T follicular helper cell (primary cell): Measurements from ENCODE around the gene POU2F2.
"Not testable (repeated sequence)": the region's sequence is repeated elsewhere in the genome, so short reads cannot be mapped to it uniquely, and the experiment has no call there.

Experiments used
- DNase-seq: peaks from one replicate; pipeline ENCODE4 v3.0.0-alpha.2; 2020; ENCODE audit warnings: low read depth

The POU2F2 gene

GRCh38 chr19:42100241-42100640, 32.0 kb downstream of the POU2F2 start:
- DNase-seq, result not testable (repeated sequence)

DNA sequence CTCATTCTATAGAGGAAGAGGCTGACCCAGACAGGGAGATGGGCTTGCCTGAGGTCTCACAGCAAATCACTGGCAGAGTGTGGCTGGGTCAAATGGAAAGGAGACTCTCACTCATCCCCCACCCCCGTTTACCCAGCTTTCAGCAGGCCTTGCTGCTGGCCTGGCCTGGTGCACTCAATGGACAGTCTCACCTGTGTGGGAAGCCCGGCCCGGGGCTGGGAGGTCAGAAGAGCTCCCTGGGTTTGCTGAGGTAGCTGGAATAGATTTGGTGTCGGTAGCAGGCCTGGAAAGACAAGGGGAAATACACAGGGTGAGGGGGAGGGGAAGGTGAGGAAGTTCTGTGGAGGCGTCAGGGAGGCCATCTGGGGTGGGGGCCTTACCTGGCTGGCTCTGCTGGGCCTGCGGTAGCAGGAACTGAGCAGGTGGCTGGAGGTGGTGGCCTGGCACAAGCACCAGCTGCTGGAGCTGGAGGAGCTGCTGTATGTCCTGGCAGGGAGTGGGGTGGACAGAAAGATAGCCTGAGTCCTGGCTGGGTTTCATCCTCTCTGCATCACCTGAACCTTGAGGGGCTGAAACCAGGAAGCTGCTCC, 32.8 kb downstream of the POU2F2 start:
- no peak for DNase-seq

GRCh38 chr19:42098781-42099180, 33.5 kb downstream of the POU2F2 start:
- DNase-seq, result no peak

GRCh38 chr19:42097461-42097860, 34.8 kb downstream of the POU2F2 start:
- DNase-seq, result no peak

DNA sequence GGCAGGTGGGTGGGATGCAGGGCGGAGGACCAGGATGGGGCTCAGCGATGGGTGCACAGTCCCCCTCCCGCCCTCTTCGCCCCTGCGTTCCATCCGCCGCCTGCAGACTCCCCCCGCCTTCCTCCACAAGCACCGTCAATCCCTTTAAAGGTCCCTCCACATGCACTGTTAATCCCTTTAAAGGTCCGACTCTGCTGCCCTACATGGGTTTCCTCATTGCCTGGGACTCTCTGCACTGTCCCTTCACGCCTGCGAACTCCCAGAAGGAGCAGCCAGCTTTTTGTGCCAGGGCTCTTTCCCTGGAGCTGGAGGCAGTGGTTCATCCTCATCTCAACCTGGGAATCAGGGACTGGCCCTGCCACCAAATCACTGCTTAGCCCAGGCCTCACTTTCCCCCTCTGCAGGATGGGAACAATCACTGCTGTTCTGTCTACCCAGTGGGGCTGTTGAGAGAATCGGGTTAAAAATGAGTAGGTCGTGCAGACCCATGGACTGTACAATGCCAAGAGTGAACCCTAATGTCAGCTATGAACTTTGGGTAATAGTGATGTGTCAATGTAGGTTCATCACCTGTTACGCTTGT, 35.9 kb downstream of the POU2F2 start:
- DNase-seq, result no peak

DNA sequence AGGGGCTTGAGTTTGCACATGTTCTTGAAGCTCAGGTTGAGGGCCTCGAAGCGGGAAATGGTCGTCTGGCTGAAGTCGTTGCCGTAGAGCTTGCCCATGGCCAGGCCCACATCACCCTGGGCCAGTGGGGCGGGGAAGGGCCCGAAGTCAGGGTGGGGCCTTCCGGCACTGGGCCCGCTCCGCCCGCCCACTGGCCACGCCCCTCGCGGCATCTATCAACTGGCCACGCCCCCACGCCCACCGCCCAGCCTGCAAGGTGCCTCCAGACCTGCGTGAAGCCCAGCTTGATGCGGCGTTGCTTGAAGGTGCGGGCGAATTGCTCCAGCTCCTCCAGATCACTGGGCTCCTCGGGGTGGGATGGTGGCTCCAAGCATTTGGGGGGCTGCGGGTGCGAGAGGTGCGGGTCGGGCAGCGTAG, 36.4 kb downstream of the POU2F2 start:
- no peak for DNase-seq

DNA sequence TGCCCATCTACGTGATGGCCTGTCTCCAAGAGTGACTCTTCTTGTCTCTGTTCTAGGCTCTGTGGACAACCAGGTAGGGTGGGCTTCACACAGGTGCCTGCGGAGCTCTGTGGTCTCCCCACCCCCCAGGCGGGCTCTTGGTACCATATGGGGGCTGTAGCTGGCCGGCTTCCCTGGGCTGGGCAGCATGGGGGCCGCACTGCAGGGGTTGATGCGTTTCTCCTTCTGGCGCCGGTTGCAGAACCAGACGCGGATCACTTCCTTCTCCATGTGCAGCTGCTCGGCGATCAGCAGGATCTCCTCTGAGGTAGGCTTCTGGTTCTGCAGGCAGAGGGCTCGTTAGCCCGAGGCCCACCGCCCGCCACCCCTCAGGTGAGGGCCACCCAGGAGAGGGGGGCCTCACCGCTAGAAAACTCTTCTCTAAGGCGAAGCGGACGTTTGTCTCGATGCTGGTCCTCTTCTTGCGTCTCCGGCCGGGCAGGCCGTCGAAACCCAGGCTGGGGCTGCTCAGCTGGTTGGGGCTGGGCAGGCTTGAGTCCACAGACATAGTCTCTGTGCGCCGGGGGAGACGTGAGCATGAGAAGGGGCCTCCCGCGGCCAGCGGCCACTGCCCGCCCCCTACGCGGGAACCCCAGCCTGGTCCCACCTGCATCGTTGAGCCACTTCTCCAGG, 37.0 kb downstream of the POU2F2 start:
- DNase-seq, result no peak

DNA sequence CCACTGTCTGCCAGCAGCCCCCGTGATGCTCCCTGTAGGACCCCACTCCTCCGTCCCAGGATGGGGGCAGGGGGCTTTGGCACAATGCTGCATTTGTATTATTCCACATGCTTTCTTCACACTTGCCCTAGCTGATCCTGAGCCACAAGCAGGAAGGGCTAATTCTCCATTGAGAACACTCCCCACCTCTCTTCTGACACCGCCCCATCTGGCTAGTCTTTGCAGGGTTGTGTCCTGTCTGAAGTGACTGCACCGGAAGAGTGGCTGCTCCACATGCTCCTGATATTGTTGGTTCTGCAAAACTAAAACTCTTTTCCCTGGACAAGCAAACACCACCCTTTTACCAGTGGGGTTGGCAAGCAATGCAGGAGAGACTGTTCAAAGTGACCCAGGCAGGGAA, 38.3 kb downstream of the POU2F2 start:
- no peak for DNase-seq

DNA sequence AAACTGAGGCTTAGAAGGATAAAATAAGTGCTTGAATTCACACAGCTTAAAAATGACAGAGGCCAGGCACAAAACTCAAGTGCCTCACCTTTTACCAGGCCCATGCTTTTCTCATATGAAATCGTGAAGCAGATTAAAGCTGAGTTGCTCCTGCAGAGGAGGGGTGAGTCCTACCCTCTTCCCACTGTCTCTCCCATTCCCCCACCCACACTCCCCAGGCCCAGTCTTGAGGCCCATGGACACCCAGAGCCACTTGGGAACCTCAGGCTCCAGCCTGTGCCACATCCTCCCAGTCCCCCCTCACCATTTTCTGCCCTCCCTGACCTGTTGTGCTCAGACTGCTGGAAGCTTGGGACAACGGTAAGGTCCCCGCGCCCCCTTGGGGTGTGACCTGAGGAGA, 38.7 kb downstream of the POU2F2 start:
- DNase-seq, result no peak

DNA sequence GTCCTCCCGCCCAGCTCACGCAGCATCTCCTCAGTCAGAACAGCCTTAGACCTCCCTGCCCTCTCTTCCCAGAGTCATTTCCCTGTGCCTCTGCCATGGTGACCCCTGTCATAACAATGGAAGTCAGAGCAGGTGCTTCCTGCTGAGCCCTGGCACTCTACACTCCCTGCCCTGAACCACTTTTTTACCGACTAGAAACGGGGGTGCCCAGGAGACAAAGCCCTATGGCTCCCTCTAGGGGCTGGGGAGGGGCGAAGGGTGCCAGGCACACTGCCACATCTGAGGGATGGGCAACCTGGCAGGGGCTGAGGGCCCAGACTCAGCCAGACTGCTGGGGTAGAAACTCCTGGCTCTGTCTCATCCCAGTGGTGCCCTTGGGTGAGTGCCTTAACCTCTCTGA, 39.9 kb downstream of the POU2F2 start:
- DNase-seq, result peak; percentile 18

DNA sequence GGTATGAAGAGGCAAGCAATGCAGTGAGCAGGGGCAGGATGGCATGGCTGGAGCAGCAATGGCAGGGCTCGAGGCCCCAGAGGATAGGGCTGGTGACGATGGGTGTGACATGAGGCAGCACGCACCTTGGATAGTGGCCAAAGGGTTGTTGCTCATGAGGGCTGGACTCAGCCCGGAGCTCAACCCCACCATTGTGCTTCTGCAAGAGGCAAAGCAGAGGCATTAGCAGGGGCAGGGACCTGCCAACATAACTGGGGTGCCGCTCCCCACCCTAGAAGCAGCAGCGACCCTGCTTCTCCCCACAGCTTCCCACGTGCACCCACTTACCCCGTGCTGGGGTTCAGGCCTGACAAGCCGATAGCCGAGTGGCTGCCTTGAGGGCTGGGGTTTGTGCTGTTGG, 40.5 kb downstream of the POU2F2 start:
- DNase-seq, result no peak

DNA sequence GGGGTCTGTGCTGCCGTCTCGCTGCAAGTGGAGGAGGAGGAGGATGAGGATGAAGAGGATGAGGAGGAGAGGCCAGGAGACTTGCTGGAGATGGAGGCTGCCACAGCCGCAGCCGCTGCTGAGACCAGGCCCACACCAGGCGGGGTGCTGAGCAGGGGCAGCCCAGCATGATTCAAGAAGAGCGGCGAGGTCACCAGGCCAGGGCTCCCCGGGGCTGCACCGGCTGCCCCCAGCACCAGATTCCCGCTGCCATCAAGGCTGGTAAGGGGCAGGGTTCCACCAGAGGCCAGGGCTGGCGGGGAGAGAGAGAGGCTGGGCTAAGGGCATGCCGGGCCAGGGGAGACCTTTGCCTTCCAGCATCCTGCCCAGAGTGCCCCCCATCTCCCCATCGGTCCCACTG, 40.9 kb downstream of the POU2F2 start:
- no peak for DNase-seq

GRCh38 chr19:42090672-42091071, 41.6 kb downstream of the POU2F2 start:
- DNase-seq, result no peak

- no peak for DNase-seq
Measured at GRCh38 chr19:42089772-42090171, 42.5 kb downstream of the POU2F2 start.

GRCh38 chr19:42089191-42089750, 43.0 kb downstream of the POU2F2 start:
- no peak for DNase-seq

- no peak for DNase-seq
Measured at GRCh38 chr19:42088471-42089190, 43.6 kb downstream of the POU2F2 start.

DNA sequence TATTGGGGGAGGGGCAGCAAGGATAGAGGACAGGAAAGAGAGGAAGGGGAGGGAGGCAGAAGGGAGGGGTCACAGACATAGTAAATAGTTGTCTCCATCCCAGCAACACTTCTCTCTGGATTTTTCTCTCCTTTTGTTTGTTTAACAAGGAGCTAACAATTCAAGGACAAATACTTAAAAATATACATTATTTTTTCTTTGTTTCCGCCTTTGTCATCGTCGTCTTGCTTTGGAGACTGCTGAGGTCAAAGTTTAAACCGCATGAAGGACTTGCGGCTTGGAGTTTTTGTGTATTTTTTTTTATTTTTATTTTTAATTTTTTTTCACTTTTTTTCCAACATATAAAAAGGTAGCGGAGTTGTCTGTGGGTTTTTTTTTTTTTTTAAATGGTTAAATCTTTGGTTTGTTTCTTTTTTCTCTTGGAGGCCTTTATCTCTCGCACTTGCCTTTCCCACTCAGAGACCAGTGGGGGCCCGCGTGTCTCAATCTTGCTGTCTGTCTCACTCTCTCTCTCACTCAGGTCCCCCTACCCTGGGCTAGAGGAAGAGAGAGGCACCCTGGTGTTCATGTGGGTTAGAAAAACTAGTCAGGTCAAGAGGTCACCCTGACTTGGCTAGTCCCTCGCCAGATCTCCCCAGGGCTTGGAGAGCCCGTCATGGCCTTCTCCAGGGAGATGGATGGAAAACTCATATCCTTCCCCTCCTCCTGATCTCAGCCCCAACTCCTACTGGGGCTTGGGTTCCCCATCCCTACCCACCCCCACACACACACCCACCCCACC, 45.3 kb downstream of the POU2F2 start:
- no peak for DNase-seq

DNA sequence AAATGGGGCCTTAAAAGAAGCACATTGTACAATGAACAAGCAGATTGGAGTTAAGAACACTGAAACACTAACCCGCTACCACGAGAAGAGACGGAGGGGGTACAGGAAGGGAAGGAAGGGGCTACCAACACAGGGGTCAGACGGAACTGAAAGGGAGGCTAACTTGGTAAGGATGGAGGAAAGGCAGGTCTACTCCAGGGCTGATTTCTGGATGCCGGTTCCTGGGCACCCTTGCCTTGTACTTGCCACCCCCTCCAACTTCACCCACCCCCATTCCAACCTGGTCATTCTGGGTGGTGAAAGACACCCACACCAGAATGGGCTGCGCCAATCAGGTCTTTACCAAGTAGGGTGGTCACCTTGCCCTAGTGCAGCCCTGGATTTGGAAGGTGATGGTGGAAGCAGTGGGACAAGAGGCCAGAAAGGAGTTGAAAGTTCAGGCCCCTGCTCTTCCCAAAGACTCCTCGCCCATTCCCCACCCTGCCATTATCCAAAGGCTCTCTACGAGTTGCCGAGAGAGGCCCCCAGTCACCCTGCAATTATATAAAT, 46.0 kb downstream of the POU2F2 start:
- no peak for DNase-seq

DNA sequence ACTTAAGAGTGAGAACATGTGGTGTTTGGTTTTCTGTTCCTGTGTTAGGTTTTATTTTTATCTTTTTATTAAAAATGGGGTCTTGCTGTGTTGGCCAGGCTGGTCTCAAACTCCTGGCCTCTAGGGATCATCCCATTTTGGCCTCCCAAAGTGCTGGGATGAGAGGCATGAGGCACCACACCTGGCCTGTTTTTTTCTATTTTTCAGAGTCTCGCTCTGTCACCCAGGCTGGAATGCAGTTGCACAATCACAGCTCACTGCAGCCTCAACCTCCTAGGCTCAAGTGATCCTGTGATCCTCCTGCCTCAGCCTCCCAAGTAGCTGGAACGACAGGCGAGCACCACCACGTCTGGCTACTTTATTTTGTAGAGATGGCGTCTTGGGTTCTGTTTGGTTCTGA, 48.7 kb downstream of the POU2F2 start:
- no peak for DNase-seq

- DNase-seq, result no peak
Measured at GRCh38 chr19:42081584-42082203, 50.6 kb downstream of the POU2F2 start.

DNA sequence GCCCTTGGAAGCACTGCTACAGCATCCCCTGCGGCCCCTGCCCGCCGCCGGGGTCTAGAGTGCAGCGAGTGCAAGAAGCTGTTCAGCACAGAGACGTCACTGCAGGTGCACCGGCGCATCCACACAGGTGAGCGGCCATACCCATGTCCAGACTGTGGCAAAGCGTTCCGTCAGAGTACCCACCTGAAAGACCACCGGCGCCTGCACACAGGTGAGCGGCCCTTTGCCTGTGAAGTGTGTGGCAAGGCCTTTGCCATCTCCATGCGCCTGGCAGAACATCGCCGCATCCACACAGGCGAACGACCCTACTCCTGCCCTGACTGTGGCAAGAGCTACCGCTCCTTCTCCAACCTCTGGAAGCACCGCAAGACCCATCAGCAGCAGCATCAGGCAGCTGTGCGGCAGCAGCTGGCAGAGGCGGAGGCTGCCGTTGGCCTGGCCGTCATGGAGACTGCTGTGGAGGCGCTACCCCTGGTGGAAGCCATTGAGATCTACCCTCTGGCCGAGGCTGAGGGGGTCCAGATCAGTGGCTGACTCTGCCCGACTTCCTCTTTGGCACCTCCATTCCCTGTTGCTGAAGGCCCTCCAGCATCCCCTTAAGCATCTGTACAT, 51.4 kb downstream of the POU2F2 start:
- no peak for DNase-seq
